HUDEP-2 (cell line): ENCODE data around the gene PHC2.

ENCODE experiments used
- DNase-seq, 76 experiments: peaks; one replicate each; lab custom pipeline; 2025; ENCODE audit not compliant: unreplicated experiment in 76 of 76; lab: John Stamatoyannopoulos, UW

Gene PHC2

DNA sequence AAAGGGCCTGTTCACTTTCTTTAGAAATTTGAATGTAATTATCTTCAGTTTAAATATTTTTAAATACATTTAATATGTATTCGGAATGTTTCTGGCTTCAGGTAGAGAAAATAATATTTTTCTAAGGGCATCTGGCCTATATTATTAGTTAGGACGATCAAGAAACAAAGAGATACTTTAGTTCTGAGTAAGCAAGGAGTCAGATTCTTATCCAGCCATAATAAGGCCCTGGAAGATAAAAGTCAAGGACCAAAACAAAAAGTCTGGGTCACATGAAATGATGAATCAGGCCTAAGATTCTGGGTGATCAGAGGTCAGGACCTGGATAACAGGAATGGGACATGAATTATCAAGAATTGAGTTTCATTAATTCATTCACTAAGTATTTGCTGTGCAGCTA, 6.3 kb downstream of the PHC2 start:
- DNase-seq: no peak

DNA sequence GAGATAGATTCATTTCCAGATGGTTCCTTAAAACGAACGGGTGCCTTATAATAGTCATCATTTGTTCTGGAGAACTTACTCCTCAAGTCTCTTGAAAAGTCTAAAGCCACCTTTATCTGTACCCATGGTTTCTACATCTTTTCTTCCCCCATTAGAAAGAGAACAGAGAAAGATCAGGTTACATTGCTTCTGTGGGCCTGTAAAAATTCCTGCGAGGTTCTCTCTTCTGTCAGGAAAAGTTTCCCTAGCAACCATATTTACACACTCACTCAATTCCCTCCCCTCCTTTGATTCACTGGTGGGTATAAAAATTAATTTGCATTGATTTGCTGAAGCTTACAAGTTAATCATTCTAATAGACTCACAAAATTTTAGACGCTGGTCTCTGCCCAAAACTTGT, 6.7 kb downstream of the PHC2 start:
- no peak for DNase-seq

DNA sequence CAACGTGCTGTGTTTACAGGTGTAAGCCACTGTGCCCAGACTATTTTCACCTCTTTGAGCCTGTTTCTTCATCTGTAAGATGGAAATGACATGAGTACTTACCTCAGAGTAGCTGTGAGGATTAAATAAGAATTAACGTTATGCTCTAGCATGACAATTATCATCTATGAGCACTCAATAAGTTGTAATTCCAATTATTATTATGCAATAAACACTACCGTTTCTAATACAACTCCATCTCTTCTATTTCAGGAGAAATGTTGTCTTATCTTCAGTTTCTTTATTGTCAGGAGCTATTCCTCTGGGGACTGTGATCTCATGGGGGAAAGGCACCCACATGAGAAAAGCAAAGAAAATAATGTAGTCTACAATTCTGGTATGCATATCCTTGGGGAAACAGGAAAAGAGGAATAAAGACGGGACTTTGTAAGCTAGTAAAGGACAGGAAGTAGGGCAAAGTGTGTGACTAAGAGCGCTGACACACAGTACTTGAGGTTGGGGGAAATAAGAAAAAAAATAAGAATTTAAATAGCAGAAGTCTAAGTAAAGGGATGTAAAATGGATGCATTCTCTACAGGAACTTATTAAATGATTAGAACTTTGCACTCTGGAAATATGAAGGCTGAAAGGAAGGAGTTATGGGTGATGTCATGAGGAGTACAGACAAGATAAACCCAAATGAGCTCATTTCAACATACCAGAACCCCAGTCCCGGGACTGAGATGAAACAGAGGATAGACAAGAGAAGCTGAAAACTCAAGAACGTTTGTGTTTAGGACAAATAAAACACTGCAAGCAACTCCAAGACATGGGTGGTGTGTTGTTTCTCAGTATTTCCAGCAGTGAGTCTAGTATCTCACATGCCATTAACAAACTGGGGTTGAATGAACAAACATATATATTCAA, 9.8 kb downstream of the PHC2 start:
- DNase-seq: no peak

GRCh38 chr1:33418811-33419210, 12.1 kb downstream of the PHC2 start:
- DNase-seq: no peak

- no peak for DNase-seq
Measured at GRCh38 chr1:33414879-33415278, 16.0 kb downstream of the PHC2 start.

DNA sequence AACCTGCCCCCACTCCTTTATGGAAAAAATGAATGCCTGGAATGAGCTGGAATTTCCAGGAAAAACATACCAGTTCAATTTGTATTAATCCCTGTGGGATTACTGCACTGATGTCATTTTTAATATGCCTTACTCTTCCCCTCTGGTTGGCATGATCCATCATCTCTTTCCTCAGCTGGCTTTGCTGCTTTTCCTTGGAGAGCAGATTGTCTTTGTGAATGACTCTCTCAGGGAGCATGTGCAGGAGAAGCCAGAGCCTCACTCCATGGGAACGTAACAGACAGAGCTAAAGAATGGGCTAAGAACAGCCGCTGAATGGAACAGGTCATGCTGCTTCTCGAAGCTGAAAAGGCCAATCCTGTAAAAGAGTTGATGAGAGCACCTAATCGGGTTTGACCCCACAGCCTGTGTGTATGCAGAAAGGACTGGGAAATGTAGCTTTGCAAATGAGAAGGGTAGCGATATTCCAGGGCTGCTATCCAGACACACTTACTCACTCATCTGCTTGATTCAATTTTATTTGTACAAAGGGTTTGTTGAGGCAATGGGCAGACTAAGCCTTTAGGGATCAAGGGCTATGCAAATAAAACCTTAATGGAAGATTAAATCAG, 20.7 kb downstream of the PHC2 start:
- no peak for DNase-seq

- no peak for DNase-seq
Measured at GRCh38 chr1:33408093-33408436, 22.8 kb downstream of the PHC2 start.

GRCh38 chr1:33407352-33408092, 23.4 kb downstream of the PHC2 start:
- no peak for DNase-seq

GRCh38 chr1:33402206-33402605, 28.7 kb downstream of the PHC2 start:
- DNase-seq: no peak

- DNase-seq: no peak
Measured at GRCh38 chr1:33401471-33401870, 29.4 kb downstream of the PHC2 start.

- no peak for DNase-seq
Measured at GRCh38 chr1:33400153-33400911, 30.6 kb downstream of the PHC2 start.

DNA sequence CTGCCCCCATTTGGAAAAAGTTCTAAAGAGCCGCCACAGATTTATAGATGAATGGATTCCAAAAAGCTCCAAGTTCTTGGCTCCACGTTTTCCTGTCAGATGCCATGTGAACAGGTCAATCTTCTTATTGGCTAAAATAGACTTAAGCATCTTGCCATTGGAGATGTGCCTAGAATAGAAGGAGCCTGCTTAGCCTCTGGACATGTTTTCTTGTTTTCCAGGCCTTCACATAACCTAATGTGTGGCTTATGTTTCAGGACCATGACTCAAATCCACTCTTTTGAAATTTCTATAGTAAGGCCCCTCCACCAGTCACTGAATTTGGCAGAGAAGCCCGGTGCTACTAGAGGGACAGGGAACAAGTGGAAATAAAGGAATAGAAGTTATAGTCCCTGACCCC, 31.5 kb downstream of the PHC2 start:
- no peak for DNase-seq

GRCh38 chr1:33397994-33398393, 32.9 kb downstream of the PHC2 start:
- DNase-seq: no peak

- no peak for DNase-seq
Measured at GRCh38 chr1:33397125-33397506, 33.8 kb downstream of the PHC2 start.

GRCh38 chr1:33396188-33397124, 34.4 kb downstream of the PHC2 start:
- peak in 18 of 76 experiments; percentile 3 to 44 (median 14) for DNase-seq

GRCh38 chr1:33394770-33395169, 36.1 kb downstream of the PHC2 start:
- no peak for DNase-seq

DNA sequence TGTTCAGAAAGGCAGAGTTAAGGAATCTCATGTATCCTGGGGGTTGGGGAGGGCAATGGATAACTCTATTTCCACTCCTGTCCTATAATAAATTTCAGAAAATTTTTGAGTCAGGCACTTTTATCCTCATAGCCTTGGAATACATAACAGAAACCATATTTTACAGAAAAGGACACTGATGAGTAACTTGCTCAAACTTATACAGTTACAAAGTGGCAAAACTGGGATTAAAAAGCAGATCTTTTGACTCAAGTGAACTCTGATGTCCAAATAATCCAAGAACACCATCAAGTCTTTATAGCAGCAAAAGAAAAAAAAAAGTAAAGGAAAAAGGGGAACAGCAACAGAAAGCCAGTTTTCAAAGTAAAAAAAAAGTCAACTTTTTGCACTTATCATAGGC, 36.9 kb downstream of the PHC2 start:
- DNase-seq: no peak

GRCh38 chr1:33393524-33393923, 37.4 kb downstream of the PHC2 start:
- DNase-seq: no peak

- no peak for DNase-seq
Measured at GRCh38 chr1:33392639-33393038, 38.3 kb downstream of the PHC2 start.

GRCh38 chr1:33392206-33392605, 38.7 kb downstream of the PHC2 start:
- no peak for DNase-seq
